ENCODE measurements around the gene C1orf21. TPM values are rescaled to one million over a fixed set of nuclear protein-coding genes. Genes with fewer than 3 reads are reported as not detected.

C1orf21 gene
- total RNA-seq, 1 donor = 17.0 TPM

- no peaks in the 10 kb centered on the region for H3K36me3 ChIP-seq (ENCODE audit: insufficient read depth, low read length)
- no peak overlapping the region for H2AFZ ChIP-seq (ENCODE audit: low read length)
- H3K4me3 ChIP-seq (ENCODE audit: insufficient read depth, low read length) = no peak overlapping the region
- H3K9me3 ChIP-seq (ENCODE audit: low read depth, low read length) = no peaks in the 10 kb centered on the region
- H3K27ac ChIP-seq (ENCODE audit: low read depth, low read length) = no peak overlapping the region
- no peaks in the 10 kb centered on the region for H3K27me3 ChIP-seq (ENCODE audit: insufficient read depth, low read length)
- H3K4me2 ChIP-seq (ENCODE audit: insufficient read depth, low read length) = no peak overlapping the region
- H3K4me1 ChIP-seq (ENCODE audit: insufficient read depth, low read length) = peaks cover 16% of the 10 kb centered on the region
- DNase-seq (ENCODE audit: insufficient read length, low spot score, missing footprints) = no peak
- H4K20me1 ChIP-seq (ENCODE audit: insufficient read depth, low read length) = peaks cover 2% of the 10 kb centered on the region
- TF ChIP-seq CTCF (IDR thresholded peaks at IDR 0.05; ENCODE audit: extremely low read depth, low read depth, low read length) = no peak
- H3K79me2 ChIP-seq (ENCODE audit: insufficient read depth, low read length) = peaks cover 33% of the 10 kb centered on the region
Observed at GRCh38 chr1:184405094-184405800, 18.4 kb downstream of the C1orf21 start.

GRCh38 chr1:184405801-184406142 lies 18.9 kb downstream of the C1orf21 start:
- H3K4me2 ChIP-seq (ENCODE audit: insufficient read depth, low read length) = no peak overlapping the region
- no peak for DNase-seq (ENCODE audit: insufficient read length, low spot score, missing footprints)
- no peaks in the 10 kb centered on the region for H3K36me3 ChIP-seq (ENCODE audit: insufficient read depth, low read length)
- H3K27me3 ChIP-seq (ENCODE audit: insufficient read depth, low read length) = no peaks in the 10 kb centered on the region
- H3K4me1 ChIP-seq (ENCODE audit: insufficient read depth, low read length) = peaks cover 16% of the 10 kb centered on the region
- H2AFZ ChIP-seq (ENCODE audit: low read length) = no peak overlapping the region
- H3K27ac ChIP-seq (ENCODE audit: low read depth, low read length) = no peak overlapping the region
- H3K79me2 ChIP-seq (ENCODE audit: insufficient read depth, low read length) = peaks cover 29% of the 10 kb centered on the region
- no peak overlapping the region for H3K4me3 ChIP-seq (ENCODE audit: insufficient read depth, low read length)
- H4K20me1 ChIP-seq (ENCODE audit: insufficient read depth, low read length) = peaks cover 2% of the 10 kb centered on the region
- H3K9me3 ChIP-seq (ENCODE audit: low read depth, low read length) = no peaks in the 10 kb centered on the region
- no peak for TF ChIP-seq CTCF (IDR thresholded peaks at IDR 0.05; ENCODE audit: extremely low read depth, low read depth, low read length)

- Histone ChIP-seq H3K4me2 (ENCODE audit: insufficient read depth, low read length) (no peak overlapping the region), H3K36me3 (ENCODE audit: insufficient read depth, low read length) (no peaks in the 10 kb centered on the region), H3K79me2 (ENCODE audit: insufficient read depth, low read length) (peaks cover 30% of the 10 kb centered on the region), H3K27me3 (ENCODE audit: insufficient read depth, low read length) (no peaks in the 10 kb centered on the region), H2AFZ (ENCODE audit: low read length) (no peak overlapping the region), H3K4me1 (ENCODE audit: insufficient read depth, low read length) (peaks cover 16% of the 10 kb centered on the region), H4K20me1 (ENCODE audit: insufficient read depth, low read length) (peaks cover 2% of the 10 kb centered on the region), H3K27ac (ENCODE audit: low read depth, low read length) (no peak overlapping the region), H3K4me3 (ENCODE audit: insufficient read depth, low read length) (no peak overlapping the region), H3K9me3 (ENCODE audit: low read depth, low read length) (no peaks in the 10 kb centered on the region)
- DNase-seq (ENCODE audit: insufficient read length, low spot score, missing footprints) = no peak
- TF ChIP-seq CTCF (IDR thresholded peaks at IDR 0.05; ENCODE audit: extremely low read depth, low read depth, low read length) = no peak
Observed at GRCh38 chr1:184406479-184406878, 19.6 kb downstream of the C1orf21 start.

- no peaks in the 10 kb centered on the region for H3K27me3 ChIP-seq (ENCODE audit: insufficient read depth, low read length)
- no peak overlapping the region for H3K27ac ChIP-seq (ENCODE audit: low read depth, low read length)
- TF ChIP-seq CTCF (IDR thresholded peaks at IDR 0.05; ENCODE audit: extremely low read depth, low read depth, low read length) = no peak
- H3K4me1 ChIP-seq (ENCODE audit: insufficient read depth, low read length) = peaks cover 16% of the 10 kb centered on the region
- H3K36me3 ChIP-seq (ENCODE audit: insufficient read depth, low read length) = no peaks in the 10 kb centered on the region
- no peak for DNase-seq (ENCODE audit: insufficient read length, low spot score, missing footprints)
- no peaks in the 10 kb centered on the region for H3K9me3 ChIP-seq (ENCODE audit: low read depth, low read length)
- no peak overlapping the region for H3K4me3 ChIP-seq (ENCODE audit: insufficient read depth, low read length)
- H3K4me2 ChIP-seq (ENCODE audit: insufficient read depth, low read length) = peak overlapping the region; percentile 29
- peaks cover 25% of the 10 kb centered on the region for H3K79me2 ChIP-seq (ENCODE audit: insufficient read depth, low read length)
- H2AFZ ChIP-seq (ENCODE audit: low read length) = no peak overlapping the region
- peaks cover 2% of the 10 kb centered on the region for H4K20me1 ChIP-seq (ENCODE audit: insufficient read depth, low read length)
Observed at GRCh38 chr1:184407816-184408510, 21.1 kb downstream of the C1orf21 start.
